HepG2 (cell line): ENCODE results near the gene HSD17B8. TPM values are rescaled to one million over a fixed set of nuclear protein-coding genes. Genes with fewer than 3 reads are reported as not detected.

Experiments
- CEBPG ChIP-seq: IDR thresholded peaks from 2 replicates; pipeline ENCODE4 v1.6.1; 2016
- CENPX ChIP-seq: sonication (generic); formaldehyde crosslinking; IDR thresholded peaks from 2 replicates; pipeline ENCODE4 v1.9.0; 2021; ENCODE audit warnings: mild to moderate bottlenecking, missing genetic modification reagents, moderate library complexity
- CHCHD3 ChIP-seq: sonication (generic); formaldehyde crosslinking; IDR thresholded peaks from 2 replicates; pipeline ENCODE4 v1.8.0; 2022; ENCODE audit warnings: mild to moderate bottlenecking, missing genetic modification reagents, moderate library complexity
- CREB1 ChIP-seq, 2 experiments: fragments of 450-650 bp in 1 of 2; IDR thresholded peaks; 2 replicates each; pipeline ENCODE4 v1.6.1; 2016 to 2017; ENCODE audit warnings: control low read depth in 1 of 2, mild to moderate bottlenecking in 1 of 2, missing compliant biosample characterization in 1 of 2, missing genetic modification characterization in 1 of 2
- DDIT3 ChIP-seq: sonication (generic); formaldehyde crosslinking; IDR thresholded peaks from 2 replicates; pipeline ENCODE4 v1.4.0; 2020; ENCODE audit warnings: mild to moderate bottlenecking, missing genetic modification reagents
- HINFP ChIP-seq: sonication (generic); formaldehyde crosslinking; IDR thresholded peaks from 2 replicates; pipeline ENCODE4 v1.4.0; 2020; ENCODE audit warnings: low read depth, mild to moderate bottlenecking, missing genetic modification reagents
- RARA ChIP-seq: IDR thresholded peaks from 2 replicates; pipeline ENCODE4 v1.6.1; 2016; ENCODE audit warnings: missing genetic modification reagents, missing compliant biosample characterization
- TBL1XR1 ChIP-seq: fragments of 150-350 bp; IDR thresholded peaks from 2 replicates; pipeline ENCODE4 v1.6.1; 2014; ENCODE audit warnings: borderline replicate concordance, low read length; ENCODE audit not compliant: partially characterized antibody
- ZHX2 ChIP-seq, 2 experiments: sonication (generic) in 1 of 2; formaldehyde crosslinking in 1 of 2; IDR thresholded peaks; 2 replicates each; pipeline versions ENCODE4 v1.6.1 to v1.9.0; 2014 to 2022; ENCODE audit warnings: antibody characterized with exemption in 1 of 2, borderline replicate concordance in 1 of 2, inconsistent platforms in 1 of 2, low read depth in 1 of 2, missing genetic modification reagents in 1 of 2
- ZNF276 ChIP-seq: sonication (generic); formaldehyde crosslinking; IDR thresholded peaks from 2 replicates; pipeline ENCODE4 v1.4.0; 2020; ENCODE audit warnings: mild to moderate bottlenecking, low read depth, missing genetic modification reagents
- ZNF44 ChIP-seq: sonication (generic); formaldehyde crosslinking; IDR thresholded peaks from 2 replicates; pipeline ENCODE4 v1.5.1; 2020; ENCODE audit warnings: mild to moderate bottlenecking, missing genetic modification reagents
- ZNF770 ChIP-seq: sonication (generic); formaldehyde crosslinking; IDR thresholded peaks from 2 replicates; pipeline ENCODE4 v1.5.0; 2020; ENCODE audit warnings: mild to moderate bottlenecking, missing genetic modification reagents
- ZSCAN29 ChIP-seq: sonication (generic); formaldehyde crosslinking; conservative IDR thresholded peaks from 2 replicates; pipeline ENCODE4 v1.4.0; 2020; ENCODE audit warnings: mild to moderate bottlenecking, missing genetic modification reagents
- polyA plus RNA-seq, 8 experiments: library from polyadenylated mRNA; depleted of rRNA in 3 of 8; stranded (reverse) in 7 of 8; unstranded in 1 of 8; fragments of >200 nt; fragmentation: Illumina TruSeq in 4 of 8; extraction: Trizol in 4 of 8; gene quantifications; 2 replicates each; pipeline versions ENCODE4 v1.2.1 to v1.2.3, GENCODE V29; 2011 to 2016; ENCODE audit warnings: low read depth in 4 of 8, missing spikeins in 1 of 8, mixed read lengths in 1 of 8; ENCODE audit not compliant: insufficient read depth in 1 of 8
- total RNA-seq, 5 experiments: library from RNA; depleted of rRNA; stranded (reverse); fragments of >200 nt; fragmentation: Illumina TruSeq; extraction: Trizol; gene quantifications; 2 replicates each; pipeline ENCODE4 v1.2.3, GENCODE V29; 2016; ENCODE audit warnings: low read depth in 1 of 5

The HSD17B8 gene
- total and polyA plus RNA-seq, 2 of the 13 experiments (the other 11 are each of a cell fraction or from before 2014, with no cell fraction given): 12.6 to 20.1 TPM

GRCh38 chr6:33200219-33201146 is 4.0 kb upstream of the HSD17B8 start, which contains the start of the genes RXRB and SLC39A7 (continued):
- TF ChIP-seq ZHX2 (IDR thresholded peaks at IDR 0.05; ENCODE audit: low read depth) (peak; percentile 95), ZHX2 (CRISPR knock-in tag; IDR thresholded peaks at IDR 0.05; ENCODE audit: borderline replicate concordance) (peak; percentile 92; the same call in 1 of the 2 replicates), RARA (CRISPR knock-in tag) (peak; percentile 3; the same call in 1 of the 2 replicates), ZNF770 (CRISPR knock-in tag) (peak; percentile 33; the same call in 1 of the 2 replicates), CHCHD3 (no peak; the same call in none of the 2 replicates), DDIT3 (CRISPR knock-in tag) (no peak), TBL1XR1 (peak; percentile 36), ZNF276 (CRISPR knock-in tag) (peak; percentile 79; the same call in 1 of the 2 replicates), CENPX (CRISPR knock-in tag) (no peak), CEBPG (peak; percentile 43; the same call in 1 of the 2 replicates), HINFP (CRISPR knock-in tag) (peak; percentile 46; the same call in 1 of the 2 replicates), ZSCAN29 (CRISPR knock-in tag) (peak; percentile 93), CREB1 (IDR thresholded peaks at IDR 0.05) (peak; percentile 59; the same call in 1 of the 2 replicates), CREB1 (CRISPR knock-in tag; IDR thresholded peaks at IDR 0.05) (no peak), ZNF44 (CRISPR knock-in tag) (peak; percentile 74; the same call in 1 of the 2 replicates)
